Osteoblast (primary cell): ENCODE measurements around the gene PCDH9. TPM values are rescaled to one million over a fixed set of nuclear protein-coding genes. Genes with fewer than 3 reads are reported as not detected.

ENCODE experiments used
- DNase-seq: peaks from one replicate; pipeline ENCODE4 v3.0.0; 2011; ENCODE audit warnings: low spot score, mixed read lengths; ENCODE audit not compliant: insufficient read length; ENCODE audit errors: missing footprints
- H2AFZ ChIP-seq: 2 replicates; pipeline ENCODE4 v1.6.0; 2011; ENCODE audit warnings: mild to moderate bottlenecking, low read length
- H3K27ac ChIP-seq: 2 replicates; pipeline ENCODE4 v1.5.1; 2011; ENCODE audit warnings: mild to moderate bottlenecking, low read depth, low read length, moderate library complexity
- H3K27me3 ChIP-seq: 2 replicates; pipeline ENCODE4 v1.6.0; 2012; ENCODE audit warnings: mild to moderate bottlenecking, control low read depth, inconsistent platforms, low read length, moderate library complexity; ENCODE audit not compliant: insufficient read depth
- H3K36me3 ChIP-seq: 2 replicates; pipeline ENCODE4 v1.5.1; 2011; ENCODE audit warnings: mild to moderate bottlenecking, low read length, control low read depth, moderate library complexity; ENCODE audit not compliant: insufficient read depth
- H3K4me1 ChIP-seq: 2 replicates; pipeline ENCODE4 v1.5.1; 2011; ENCODE audit warnings: mild to moderate bottlenecking, low read length, control low read depth, moderate library complexity; ENCODE audit not compliant: insufficient read depth
- H3K4me2 ChIP-seq: 2 replicates; pipeline ENCODE4 v1.6.0; 2011; ENCODE audit warnings: mild to moderate bottlenecking, low read length; ENCODE audit not compliant: insufficient read depth
- H3K4me3 ChIP-seq: fragments of 200-600 bp; sonication (generic); 3 replicates; pipeline ENCODE4 v1.5.1; 2012; ENCODE audit warnings: mild to moderate bottlenecking, low read length, inconsistent platforms; ENCODE audit not compliant: insufficient read depth
- H3K79me2 ChIP-seq: 2 replicates; pipeline ENCODE4 v1.6.0; 2012; ENCODE audit warnings: mild to moderate bottlenecking, low read length, control low read depth, inconsistent platforms; ENCODE audit not compliant: insufficient read depth
- H3K9me3 ChIP-seq: 2 replicates; pipeline ENCODE4 v1.5.1; 2011; ENCODE audit warnings: low read depth, low read length, control low read depth
- H4K20me1 ChIP-seq: 2 replicates; pipeline ENCODE4 v1.6.0; 2012; ENCODE audit warnings: mild to moderate bottlenecking, low read length, control low read depth; ENCODE audit not compliant: insufficient read depth
- CTCF ChIP-seq: IDR thresholded peaks from 2 replicates; pipeline ENCODE4 v1.5.1; 2011; ENCODE audit warnings: mild to moderate bottlenecking, low read depth, low read length, moderate library complexity; ENCODE audit errors: extremely low read depth
- total RNA-seq: library from RNA; depleted of rRNA; stranded (reverse); fragments of >200 nt; gene quantifications from 2 replicates; pipeline ENCODE4 v1.2.3, GENCODE V29; 2012

PCDH9 gene
- total RNA-seq, 1 donor: 1.1 TPM

- no peaks in the 10 kb centered on the region for H3K9me3 ChIP-seq
- DNase-seq: peak; percentile 17
- no peak overlapping the region for H3K4me3 ChIP-seq
- H2AFZ ChIP-seq: peak overlapping the region; percentile 51
- no peak overlapping the region for H3K27ac ChIP-seq
- no peak overlapping the region for H3K4me2 ChIP-seq
- no peak for TF ChIP-seq CTCF
- no peaks in the 10 kb centered on the region for H4K20me1 ChIP-seq
- no peaks in the 10 kb centered on the region for H3K4me1 ChIP-seq
- no peaks in the 10 kb centered on the region for H3K27me3 ChIP-seq
- H3K79me2 ChIP-seq: no peaks in the 10 kb centered on the region
- no peaks in the 10 kb centered on the region for H3K36me3 ChIP-seq
Observed at GRCh38 chr13:67033170-67033569, 197.0 kb downstream of the PCDH9 start.

GRCh38 chr13:67023130-67023876 is 206.8 kb downstream of the PCDH9 start:
- Histone ChIP-seq H3K4me2 (peak overlapping the region; percentile 60), H2AFZ (peak overlapping the region; percentile 17)
- no peak for DNase-seq

GRCh38 chr13:67018775-67019174 is 211.4 kb downstream of the PCDH9 start:
- H3K27me3 ChIP-seq: no peaks in the 10 kb centered on the region
- H4K20me1 ChIP-seq: no peaks in the 10 kb centered on the region
- H3K27ac ChIP-seq: no peak overlapping the region
- TF ChIP-seq CTCF: no peak
- no peak overlapping the region for H3K4me2 ChIP-seq
- H3K79me2 ChIP-seq: no peaks in the 10 kb centered on the region
- DNase-seq: no peak
- H3K4me3 ChIP-seq: no peak overlapping the region
- peaks cover under 1% of the 10 kb centered on the region for H3K4me1 ChIP-seq
- no peaks in the 10 kb centered on the region for H3K36me3 ChIP-seq
- no peaks in the 10 kb centered on the region for H3K9me3 ChIP-seq
- no peak overlapping the region for H2AFZ ChIP-seq

More at GRCh38 chr13:67023130-67023876, 206.8 kb downstream of the PCDH9 start:
- H3K4me3 ChIP-seq: peak overlapping the region; percentile 11
- H3K27ac ChIP-seq: no peak overlapping the region
- no peaks in the 10 kb centered on the region for H3K9me3 ChIP-seq
- peaks cover 3% of the 10 kb centered on the region for H3K4me1 ChIP-seq
- H3K79me2 ChIP-seq: no peaks in the 10 kb centered on the region
- TF ChIP-seq CTCF: no peak
- no peaks in the 10 kb centered on the region for H3K36me3 ChIP-seq
- no peaks in the 10 kb centered on the region for H4K20me1 ChIP-seq
- no peaks in the 10 kb centered on the region for H3K27me3 ChIP-seq

GRCh38 chr13:67017276-67017675 is 212.9 kb downstream of the PCDH9 start:
- no peak for TF ChIP-seq CTCF
- no peak for DNase-seq
- Histone ChIP-seq H2AFZ (no peak overlapping the region), H3K36me3 (no peaks in the 10 kb centered on the region), H3K27me3 (no peaks in the 10 kb centered on the region), H3K4me3 (no peak overlapping the region), H3K4me1 (no peaks in the 10 kb centered on the region), H3K9me3 (no peaks in the 10 kb centered on the region), H3K27ac (no peak overlapping the region), H3K4me2 (no peak overlapping the region), H3K79me2 (no peaks in the 10 kb centered on the region), H4K20me1 (no peaks in the 10 kb centered on the region)
